K562 (cell line): ENCODE data around the gene NAIF1. TPM values are rescaled to one million over a fixed set of nuclear protein-coding genes. Genes with fewer than 3 reads are reported as not detected.

Experiments
- BACH1 ChIP-seq: fragments of 200-800 bp; sonication (Bioruptor generic); IDR thresholded peaks from 2 replicates; pipeline ENCODE4 v1.6.1; 2016; ENCODE audit warnings: missing genetic modification characterization, missing compliant biosample characterization
- BDP1 ChIP-seq: IDR thresholded peaks from 3 replicates; pipeline ENCODE4 v1.6.1; 2011; ENCODE audit not compliant: insufficient read length, insufficient read depth
- CBX3 ChIP-seq, 2 experiments: IDR thresholded peaks; 1 replicate in 1 of 2; 2 replicates in 1 of 2; pipeline ENCODE4 v1.6.1; 2012; ENCODE audit warnings: inconsistent platforms in 2 of 2, low read length in 2 of 2, borderline replicate concordance in 1 of 2, control low read depth in 1 of 2
- EP400 ChIP-seq: fragments of 450-650 bp; IDR thresholded peaks from 2 replicates; pipeline ENCODE4 v1.6.1; 2017; ENCODE audit warnings: antibody characterized with exemption, mild to moderate bottlenecking, moderate library complexity
- ETS2 ChIP-seq: IDR thresholded peaks from 2 replicates; pipeline ENCODE4 v1.6.1; 2016; ENCODE audit warnings: borderline replicate concordance, missing genetic modification characterization, mild to moderate bottlenecking, moderate library complexity, missing compliant biosample characterization; ENCODE audit not compliant: poor library complexity, severe bottlenecking
- LEF1 ChIP-seq: fragments of 450-650 bp; IDR thresholded peaks from 2 replicates; pipeline ENCODE4 v1.6.1; 2016; ENCODE audit warnings: mild to moderate bottlenecking
- POLR3A ChIP-seq: IDR thresholded peaks from 2 replicates; pipeline ENCODE4 v1.6.1; 2011; ENCODE audit warnings: borderline replicate concordance, mild to moderate bottlenecking, moderate library complexity; ENCODE audit not compliant: insufficient read length, insufficient read depth; ENCODE audit errors: extremely low read depth
- REST ChIP-seq, 2 experiments: fragments of 450-650 bp; formaldehyde crosslinking in 1 of 2; IDR thresholded peaks; 2 replicates each; pipeline versions ENCODE4 v1.4.0 to v1.6.1; 2014 to 2020; ENCODE audit warnings: mild to moderate bottlenecking in 2 of 2, borderline replicate concordance in 1 of 2, low read depth in 1 of 2
- SMARCC2 ChIP-seq: fragments of 450-650 bp; IDR thresholded peaks from 2 replicates; pipeline ENCODE4 v1.6.1; 2017; ENCODE audit warnings: antibody characterized with exemption, moderate library complexity, mild to moderate bottlenecking, low read depth
- SRF ChIP-seq, 2 experiments: fragments of 250-450, 450-650 bp in 1 of 2; sonication (Bioruptor Pico) in 1 of 2; sonication (generic) in 1 of 2; formaldehyde crosslinking; IDR thresholded peaks; 2 replicates each; pipeline versions ENCODE4 v1.5.0 to v1.5.1; 2020 to 2022; ENCODE audit warnings: mild to moderate bottlenecking in 1 of 2, missing genetic modification reagents in 1 of 2
- TRIM28 ChIP-seq: fragments of 450-650 bp; IDR thresholded peaks from 2 replicates; pipeline ENCODE4 v1.6.1; 2017
- ZBTB34 ChIP-seq: fragments of 250-450 bp; sonication (Bioruptor Pico); IDR thresholded peaks from 2 replicates; pipeline ENCODE4 v1.8.0; 2021; ENCODE audit warnings: mild to moderate bottlenecking, moderate library complexity
- ZNF24 ChIP-seq: fragments of 450-650 bp; IDR thresholded peaks from 2 replicates; pipeline ENCODE4 v1.6.1; 2016
- polyA plus RNA-seq, 8 experiments: library from polyadenylated mRNA; depleted of rRNA in 4 of 8; stranded (reverse) in 5 of 8; unstranded in 3 of 8; fragments of >200 nt; fragmentation: Nextera tagmentation in 2 of 8; fragmentation: Illumina TruSeq in 1 of 8; extraction: Ambion mirVana in 2 of 8; extraction: Trizol in 1 of 8; gene quantifications; 2 replicates each; pipeline versions ENCODE4 v1.2.1 to v1.2.3, GENCODE V29; 2011 to 2014; ENCODE audit warnings: inconsistent platforms in 1 of 8, missing spikeins in 1 of 8
- total RNA-seq, 7 experiments: library from RNA; depleted of rRNA in 6 of 7; stranded (reverse); fragments of >200 nt in 6 of 7; fragmentation: Illumina TruSeq in 2 of 7; extraction: Trizol in 2 of 7; gene quantifications; 2 replicates each; pipeline versions ENCODE4 v1.2.1 to v1.2.3, GENCODE V29; 2011 to 2021; ENCODE audit warnings: low replicate concordance in 1 of 7
- TF ChIP-seq, protein P1 (sequence below): fragments of 450-650 bp; IDR thresholded peaks from 2 replicates; pipeline ENCODE4 v1.6.1; 2016; ENCODE audit warnings: low read depth, mild to moderate bottlenecking, moderate library complexity
- TF ChIP-seq, protein P2 (sequence below): fragments of 250-450 bp; sonication (Bioruptor Pico); IDR thresholded peaks from 2 replicates; pipeline ENCODE4 v1.5.0; 2021

NAIF1 gene
- total and polyA plus RNA-seq, 9 of the 15 experiments (the other 6 are each of a cell fraction or from before 2014, with no cell fraction given): 4.8 to 26.6 (median 17.2) TPM

DNA sequence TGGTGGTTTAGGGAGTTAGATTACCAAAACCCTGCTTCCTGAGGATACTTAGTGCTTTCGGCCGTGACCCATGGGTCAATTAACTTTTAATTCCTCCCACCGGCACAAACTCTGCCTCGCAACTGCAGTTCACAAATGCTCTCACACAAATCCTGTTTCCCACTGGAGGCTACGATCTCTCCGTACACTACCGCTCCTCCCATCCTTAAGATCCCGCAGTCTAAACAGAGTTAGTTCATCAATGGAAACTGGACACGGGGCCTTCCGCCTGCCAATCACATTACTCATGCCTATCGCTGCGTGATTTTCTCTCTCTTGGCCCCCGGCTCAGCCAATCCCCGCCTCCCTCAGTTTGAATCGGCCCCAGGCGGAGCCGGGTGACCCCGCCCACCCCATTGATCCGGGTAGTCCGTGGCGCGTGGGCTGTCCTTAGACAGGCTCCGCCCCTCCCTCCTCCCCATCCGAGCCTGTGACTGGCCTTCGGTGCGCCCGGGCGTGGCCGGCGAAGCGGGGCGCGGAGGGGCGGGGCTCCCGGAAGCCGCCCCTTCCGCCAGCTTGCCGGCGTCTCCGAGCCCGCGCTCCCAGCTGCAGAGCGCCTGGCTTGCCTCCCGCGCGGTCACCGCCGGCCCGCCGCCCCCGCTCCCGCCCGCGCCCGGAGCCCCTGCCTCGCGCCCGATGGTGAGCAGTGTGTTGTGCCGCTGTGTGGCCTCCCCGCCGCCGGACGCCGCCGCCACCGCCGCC, 695 bp upstream of the NAIF1 start, which contains the start of gene SLC25A25 (continued):
- TF ChIP-seq REST (IDR thresholded peaks at IDR 0.05; ENCODE audit: borderline replicate concordance) (no peak; the same call in 1 of the 2 replicates), REST (CRISPR knock-in tag; IDR thresholded peaks at IDR 0.05; ENCODE audit: low read depth) (no peak; the same call in 1 of the 2 replicates), BDP1 (no peak), ZNF24 (0 out of 2 replicates have a peak, but pooled peaks have one; percentile 7), BACH1 (tag) (no peak), SMARCC2 (no peak), EP400 (no peak), ETS2 (tag) (no peak), TRIM28 (no peak), POLR3A (no peak), LEF1 (no peak), SRF (CRISPR knock-in tag; IDR thresholded peaks at IDR 0.05) (peak in 1 of 2 experiments; percentile 56; a peak in 1 of 4 replicates), CBX3 (IDR thresholded peaks at IDR 0.05; ENCODE audit: borderline replicate concordance in 1 of 2, low read length in 2 of 2) (no peak), ZBTB34 (no peak)
- TF ChIP-seq, protein P1, sequence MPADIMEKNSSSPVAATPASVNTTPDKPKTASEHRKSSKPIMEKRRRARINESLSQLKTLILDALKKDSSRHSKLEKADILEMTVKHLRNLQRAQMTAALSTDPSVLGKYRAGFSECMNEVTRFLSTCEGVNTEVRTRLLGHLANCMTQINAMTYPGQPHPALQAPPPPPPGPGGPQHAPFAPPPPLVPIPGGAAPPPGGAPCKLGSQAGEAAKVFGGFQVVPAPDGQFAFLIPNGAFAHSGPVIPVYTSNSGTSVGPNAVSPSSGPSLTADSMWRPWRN: peak; percentile 51; the same call in 1 of the 2 replicates
- TF ChIP-seq, protein P2, sequence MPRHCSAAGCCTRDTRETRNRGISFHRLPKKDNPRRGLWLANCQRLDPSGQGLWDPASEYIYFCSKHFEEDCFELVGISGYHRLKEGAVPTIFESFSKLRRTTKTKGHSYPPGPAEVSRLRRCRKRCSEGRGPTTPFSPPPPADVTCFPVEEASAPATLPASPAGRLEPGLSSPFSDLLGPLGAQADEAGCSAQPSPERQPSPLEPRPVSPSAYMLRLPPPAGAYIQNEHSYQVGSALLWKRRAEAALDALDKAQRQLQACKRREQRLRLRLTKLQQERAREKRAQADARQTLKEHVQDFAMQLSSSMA (CRISPR knock-in tag): no peak
